Gastroesophageal sphincter (tissue), 4 donors: ENCODE results near the gene EDEM2. TPM values are rescaled to one million over a fixed set of nuclear protein-coding genes. Genes with fewer than 3 reads are reported as not detected.

ENCODE experiments used
- ATAC-seq: fragments of 150-250 bp; one replicate; pipeline ENCODE4 v1.9.1; 2016; ENCODE audit warnings: mild to moderate bottlenecking, moderate library complexity
- H3K27ac ChIP-seq, 4 donors: fragments of 200-600 bp; sonication (generic) in 3 of 4; 1 replicate in 3 of 4; 2 replicates in 1 of 4; pipeline ENCODE4 v1.5.1; 2016 to 2019
- H3K27me3 ChIP-seq: fragments of 200-600 bp; sonication (generic); one replicate; pipeline ENCODE4 v1.5.1; 2019
- H3K36me3 ChIP-seq, 2 donors: fragments of 200-600 bp; sonication (generic); one replicate each; pipeline ENCODE4 v1.5.1; 2019; ENCODE audit warnings: control low read depth in 1 of 2
- H3K4me1 ChIP-seq, 3 donors: fragments of 200-600 bp; sonication (generic); 1 replicate in 2 of 3; 2 replicates in 1 of 3; pipeline ENCODE4 v1.5.1; 2016 to 2019; ENCODE audit warnings: control low read depth in 2 of 3
- H3K4me3 ChIP-seq, 2 donors: fragments of 200-600 bp; sonication (generic); one replicate each; pipeline ENCODE4 v1.5.1; 2019; ENCODE audit warnings: mild to moderate bottlenecking in 1 of 2, moderate library complexity in 1 of 2
- H3K9me3 ChIP-seq, 3 donors: fragments of 200-600 bp; sonication (generic); one replicate each; pipeline ENCODE4 v1.5.1; 2017 to 2019; ENCODE audit warnings: control low read depth in 2 of 3
- EP300 ChIP-seq: sonication (generic); formaldehyde crosslinking; IDR thresholded peaks from one replicate; pipeline ENCODE4 v1.6.1; 2017; ENCODE audit warnings: antibody characterized with exemption, mild to moderate bottlenecking
- POLR2A ChIP-seq, 2 donors: fragments of 450-650 bp; IDR thresholded peaks; one replicate each; pipeline ENCODE4 v1.6.1; 2017; ENCODE audit warnings: antibody characterized with exemption in 2 of 2, mild to moderate bottlenecking in 2 of 2, moderate library complexity in 1 of 2
- POLR2AphosphoS5 ChIP-seq: sonication (generic); formaldehyde crosslinking; IDR thresholded peaks from one replicate; pipeline ENCODE4 v1.6.1; 2017; ENCODE audit warnings: antibody characterized with exemption
- WGBS, 2 donors: methylation state at CpG; one replicate each; pipeline ENCODE4 v1.1.5; 2018; ENCODE audit warnings: low coverage in 1 of 2; 5-methylcytosine and 5-hydroxymethylcytosine counted together
- total RNA-seq, 4 donors: library from RNA; depleted of rRNA; stranded (reverse); fragments of >200 nt; gene quantifications; one replicate each; pipeline ENCODE4 v1.1.0, GENCODE V29; 2016
- TF ChIP-seq, protein P1 (sequence below), 4 experiments: fragments of 200-600 bp in 2 of 4; fragments of 450-650 bp in 2 of 4; sonication (generic) in 1 of 4; IDR thresholded peaks; one replicate each; pipeline ENCODE4 v1.5.1; 2017 to 2019; ENCODE audit warnings: antibody characterized with exemption in 4 of 4, mild to moderate bottlenecking in 2 of 4, moderate library complexity in 2 of 4

EDEM2 gene
- total RNA-seq, 4 donors from 2014 or later, result 11.2 to 18.9 (median 13.5) TPM

DNA sequence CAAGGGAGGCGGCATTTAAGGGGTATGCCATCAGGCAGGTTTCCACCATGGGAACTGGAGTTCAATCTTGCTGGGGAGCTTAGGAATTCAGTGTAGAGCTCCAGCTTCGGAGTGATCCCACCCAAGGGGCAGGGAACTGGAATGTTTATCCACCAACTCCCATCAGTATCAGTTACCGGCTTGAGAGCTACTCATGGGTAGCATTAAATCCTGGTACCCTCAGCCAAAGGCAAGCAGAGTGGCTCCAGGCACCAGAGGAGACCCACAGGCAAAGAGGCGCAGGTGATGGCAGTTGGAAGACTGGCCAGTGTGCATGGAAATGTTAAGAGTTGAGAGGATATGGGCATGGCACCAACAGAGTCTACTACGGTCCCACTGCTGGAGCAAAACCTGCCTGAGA, 14.1 kb downstream of the EDEM2 start:
- no peak overlapping the region for H3K27ac ChIP-seq
- no peak for ATAC-seq
- no peaks in the 10 kb centered on the region for H3K9me3 ChIP-seq
- no peaks in the 10 kb centered on the region for H3K27me3 ChIP-seq
- TF ChIP-seq EP300, result no peak
- TF ChIP-seq POLR2A (IDR thresholded peaks at IDR 0.05), result no peak
- TF ChIP-seq, protein P1, sequence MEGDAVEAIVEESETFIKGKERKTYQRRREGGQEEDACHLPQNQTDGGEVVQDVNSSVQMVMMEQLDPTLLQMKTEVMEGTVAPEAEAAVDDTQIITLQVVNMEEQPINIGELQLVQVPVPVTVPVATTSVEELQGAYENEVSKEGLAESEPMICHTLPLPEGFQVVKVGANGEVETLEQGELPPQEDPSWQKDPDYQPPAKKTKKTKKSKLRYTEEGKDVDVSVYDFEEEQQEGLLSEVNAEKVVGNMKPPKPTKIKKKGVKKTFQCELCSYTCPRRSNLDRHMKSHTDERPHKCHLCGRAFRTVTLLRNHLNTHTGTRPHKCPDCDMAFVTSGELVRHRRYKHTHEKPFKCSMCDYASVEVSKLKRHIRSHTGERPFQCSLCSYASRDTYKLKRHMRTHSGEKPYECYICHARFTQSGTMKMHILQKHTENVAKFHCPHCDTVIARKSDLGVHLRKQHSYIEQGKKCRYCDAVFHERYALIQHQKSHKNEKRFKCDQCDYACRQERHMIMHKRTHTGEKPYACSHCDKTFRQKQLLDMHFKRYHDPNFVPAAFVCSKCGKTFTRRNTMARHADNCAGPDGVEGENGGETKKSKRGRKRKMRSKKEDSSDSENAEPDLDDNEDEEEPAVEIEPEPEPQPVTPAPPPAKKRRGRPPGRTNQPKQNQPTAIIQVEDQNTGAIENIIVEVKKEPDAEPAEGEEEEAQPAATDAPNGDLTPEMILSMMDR (IDR thresholded peaks at IDR 0.05), result no peak
- TF ChIP-seq POLR2AphosphoS5, result no peak
- H3K36me3 ChIP-seq, result peaks cover 0 to 95% of the 10 kb centered on the region in 2 donors
- no peak overlapping the region for H3K4me3 ChIP-seq
- H3K4me1 ChIP-seq, result peaks cover 0 to 17% (median 0%) of the 10 kb centered on the region in 3 donors
- WGBS, 2 donors, result 93 to 100% methylated on average over 1 to 3 of the region's 5 CpGs

DNA sequence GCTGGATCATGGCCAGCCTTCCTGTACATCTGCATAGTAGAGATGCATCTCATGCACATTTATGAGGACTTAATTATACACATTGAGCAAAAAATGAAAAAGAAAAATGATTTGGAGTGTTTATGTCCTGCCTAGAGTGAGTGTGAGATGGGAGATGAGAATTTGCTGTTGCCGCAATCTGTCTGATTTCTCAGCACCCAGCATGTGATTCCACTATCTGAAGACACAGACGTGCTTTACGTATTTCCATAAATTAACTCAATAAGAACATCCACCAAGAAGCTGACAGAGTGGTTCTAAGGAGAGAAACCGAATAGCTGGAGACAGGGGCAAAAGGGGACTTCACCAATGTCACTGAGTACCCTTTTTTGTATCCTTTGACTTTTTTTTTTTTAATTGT, 15.2 kb downstream of the EDEM2 start:
- WGBS, 2 donors, result 75 to 86% methylated on average over 4 of the region's 4 CpGs
- H3K27me3 ChIP-seq, result no peaks in the 10 kb centered on the region
- no peak for TF ChIP-seq POLR2AphosphoS5
- TF ChIP-seq, protein P1 (IDR thresholded peaks at IDR 0.05), result no peak
- TF ChIP-seq POLR2A (IDR thresholded peaks at IDR 0.05), result no peak
- no peak for TF ChIP-seq EP300
- no peak overlapping the region for H3K27ac ChIP-seq
- no peak for ATAC-seq
- no peaks in the 10 kb centered on the region for H3K9me3 ChIP-seq
- H3K4me1 ChIP-seq, result peaks cover 0 to 17% (median 0%) of the 10 kb centered on the region in 3 donors
- peaks cover 0 to 95% of the 10 kb centered on the region in 2 donors for H3K36me3 ChIP-seq
- H3K4me3 ChIP-seq, result no peak overlapping the region

DNA sequence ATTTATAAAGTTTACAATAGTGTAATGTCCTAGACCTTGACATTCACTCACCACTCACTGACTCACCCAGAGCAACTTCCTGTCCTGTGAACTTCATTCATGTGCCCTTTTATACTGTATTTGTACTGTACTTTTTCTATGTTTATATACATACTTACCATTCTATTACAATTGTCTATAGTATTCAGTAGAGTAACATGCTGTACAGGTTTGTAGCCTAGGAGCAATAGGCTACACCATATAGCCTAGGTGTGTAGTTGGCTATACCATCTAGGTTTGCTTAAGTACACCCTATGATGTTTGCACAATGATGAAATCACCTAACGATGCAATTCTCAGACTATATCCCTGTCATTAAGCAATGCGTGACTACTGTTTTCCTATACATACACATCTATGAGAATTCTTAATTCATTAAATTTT, 17.5 kb downstream of the EDEM2 start:
- no peaks in the 10 kb centered on the region for H3K9me3 ChIP-seq
- 81 to 85% methylated on average over 2 of the region's 2 CpGs for WGBS, 2 donors
- no peak overlapping the region for H3K4me3 ChIP-seq
- TF ChIP-seq EP300 (no peak), POLR2AphosphoS5 (no peak), POLR2A (IDR thresholded peaks at IDR 0.05) (no peak)
- TF ChIP-seq, protein P1 (IDR thresholded peaks at IDR 0.05), result no peak
- peaks cover 0 to 5% (median 0%) of the 10 kb centered on the region in 3 donors for H3K4me1 ChIP-seq
- ATAC-seq, result no peak
- H3K36me3 ChIP-seq, result peaks cover 0 to 97% of the 10 kb centered on the region in 2 donors
- no peak overlapping the region for H3K27ac ChIP-seq
- no peaks in the 10 kb centered on the region for H3K27me3 ChIP-seq

DNA sequence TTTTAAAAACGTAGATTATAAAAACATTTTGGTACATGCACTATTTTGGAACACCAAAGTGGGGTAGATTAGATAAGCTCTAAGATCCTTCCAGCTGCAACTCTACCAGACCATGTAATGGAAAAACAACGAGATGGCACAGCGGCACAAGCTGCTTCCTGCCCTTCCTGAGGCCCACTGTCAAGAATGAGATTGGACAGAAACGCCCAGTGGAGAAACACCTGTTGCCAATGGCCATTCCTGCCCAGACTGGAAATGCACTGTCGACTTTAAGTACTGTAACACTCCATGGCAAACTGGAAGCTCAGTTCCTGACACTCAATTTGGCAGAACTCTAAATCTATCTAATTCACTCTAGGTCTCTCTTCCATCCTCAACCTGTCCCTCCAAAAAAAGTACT, 21.4 kb downstream of the EDEM2 start:
- Histone ChIP-seq H3K36me3 (peaks cover 0 to 96% of the 10 kb centered on the region in 2 donors), H3K4me3 (no peak overlapping the region), H3K4me1 (no peaks in the 10 kb centered on the region), H3K9me3 (no peaks in the 10 kb centered on the region), H3K27ac (no peak overlapping the region), H3K27me3 (no peaks in the 10 kb centered on the region)
- ATAC-seq, result no peak
- TF ChIP-seq POLR2AphosphoS5 (no peak), EP300 (no peak), POLR2A (IDR thresholded peaks at IDR 0.05) (no peak)
- TF ChIP-seq, protein P1 (IDR thresholded peaks at IDR 0.05), result no peak
- 84 to 90% methylated on average over 4 to 5 of the region's 5 CpGs for WGBS, 2 donors

DNA sequence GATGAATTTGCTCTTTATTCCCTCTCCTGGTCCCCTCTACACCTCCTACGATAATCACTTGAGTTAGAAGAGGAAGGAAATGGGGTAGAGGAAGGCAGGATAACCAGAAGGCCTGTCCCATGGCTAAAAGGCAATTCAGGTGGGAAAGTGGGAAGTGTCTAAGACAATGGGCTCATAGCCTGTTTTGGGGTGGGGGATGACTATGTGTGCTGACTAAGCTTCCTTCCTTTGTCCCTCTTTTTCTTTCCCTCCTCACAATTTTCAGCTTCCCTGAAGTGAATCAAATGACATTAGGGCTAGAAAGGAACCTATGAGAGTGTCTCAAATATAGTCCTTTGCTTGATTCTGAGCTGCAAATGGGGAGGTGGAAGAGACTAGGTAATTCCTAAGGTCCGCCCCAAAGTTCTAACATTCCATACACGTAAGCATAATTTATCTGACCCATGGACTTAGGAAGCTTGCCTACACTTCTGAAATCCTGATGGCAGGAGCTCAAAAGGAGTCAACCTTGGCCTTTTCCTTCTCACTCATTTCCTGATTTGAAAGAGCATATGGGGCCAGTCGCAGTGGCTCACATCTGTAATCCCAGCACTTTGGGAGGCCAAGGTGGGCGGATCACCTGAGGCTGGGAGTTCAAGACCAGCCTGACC, 24.3 kb downstream of the EDEM2 start:
- Histone ChIP-seq H3K9me3 (no peaks in the 10 kb centered on the region), H3K27me3 (no peaks in the 10 kb centered on the region), H3K27ac (no peak overlapping the region), H3K4me3 (no peak overlapping the region), H3K4me1 (no peaks in the 10 kb centered on the region), H3K36me3 (peaks cover 0 to 98% of the 10 kb centered on the region in 2 donors)
- 90 to 92% methylated on average over 2 to 4 of the region's 5 CpGs for WGBS, 2 donors
- ATAC-seq, result no peak
- TF ChIP-seq, protein P1 (IDR thresholded peaks at IDR 0.05), result no peak
- TF ChIP-seq POLR2AphosphoS5 (no peak), POLR2A (IDR thresholded peaks at IDR 0.05) (no peak), EP300 (no peak)
